Neural cell (in vitro differentiated cells): ENCODE results near the gene SLX1A.

Source experiments
- CTCF ChIP-seq: fragments of 450-650 bp; IDR thresholded peaks from 2 replicates; pipeline ENCODE4 v1.5.1; 2014; ENCODE audit warnings: antibody characterized with exemption, mild to moderate bottlenecking, moderate library complexity; ENCODE audit not compliant: poor library complexity, severe bottlenecking
- EZH2 ChIP-seq: fragments of 200-600, 300-800 bp; shearing (Covaris generic), sonication (generic); IDR thresholded peaks from 2 replicates; pipeline ENCODE4 v1.6.1; 2014; ENCODE audit warnings: antibody characterized with exemption, low read length, borderline replicate concordance, mild to moderate bottlenecking; ENCODE audit not compliant: insufficient read depth, poor library complexity, severe bottlenecking
- POLR2AphosphoS5 ChIP-seq: IDR thresholded peaks from 2 replicates; pipeline ENCODE4 v1.6.1; 2012
- REST ChIP-seq: IDR thresholded peaks from 2 replicates; pipeline ENCODE4 v1.6.1; 2012; ENCODE audit warnings: borderline replicate concordance
- SMC3 ChIP-seq: fragments of 450-650 bp; conservative IDR thresholded peaks from 2 replicates; pipeline ENCODE4 v1.6.1; 2014; ENCODE audit warnings: antibody characterized with exemption, mild to moderate bottlenecking, moderate library complexity; ENCODE audit not compliant: poor library complexity
- TAF1 ChIP-seq: IDR thresholded peaks from 2 replicates; pipeline ENCODE4 v1.6.1; 2012; ENCODE audit warnings: low read depth

- TF ChIP-seq POLR2AphosphoS5 (no peak), CTCF (no peak), SMC3 (no peak), REST (no peak), TAF1 (no peak), EZH2 (no peak)
These were observed 27.3 kb upstream of the SLX1A start for GRCh38 chr16:30166202-30166902.
